Measurements from ENCODE around the gene INHBC. TPM values are rescaled to one million over a fixed set of nuclear protein-coding genes. Genes with fewer than 3 reads are reported as not detected.

Gene INHBC
- total RNA-seq, 2 experiments from 2014 or later, result 0.36 TPM; not detected in 1

GRCh38 chr12:57444744-57445143, 10.2 kb downstream of the INHBC start:
- TF ChIP-seq EZH2phosphoT487 (IDR thresholded peaks at IDR 0.05; ENCODE audit: borderline replicate concordance, low read depth, low read length), result no peak
- CTCF ChIA-PET (ENCODE audit: unreplicated experiment), result interaction anchor here (1.4 kb wide), 1 partner anchor 11 kb away, joined by 4 read pairs; the partner anchor contains the start of gene INHBE
- Histone ChIP-seq H3K36me3 (ENCODE audit: insufficient read depth, low read length) (no peaks in the 10 kb centered on the region), H3K4me3 (ENCODE audit: low read depth, low read length, poor library complexity, severe bottlenecking) (no peak overlapping the region), H4K20me1 (ENCODE audit: insufficient read depth, low read length) (no peaks in the 10 kb centered on the region), H3K9me2 (ENCODE audit: insufficient read depth, low read length) (no peaks in the 10 kb centered on the region), H3K27ac (ENCODE audit: low read depth, low read length, poor library complexity, severe bottlenecking) (no peak overlapping the region), H3K79me2 (ENCODE audit: insufficient read depth, low read depth, low read length) (no peaks in the 10 kb centered on the region), H3K4me1 (ENCODE audit: insufficient read depth, low read length, poor library complexity, severe bottlenecking) (no peaks in the 10 kb centered on the region), H2AFZ (ENCODE audit: low read length) (no peak overlapping the region), H3K9me3 (ENCODE audit: low read length) (no peaks in the 10 kb centered on the region), H3K4me2 (ENCODE audit: low read length) (no peak overlapping the region)
- intact Hi-C loops (cut with micrococcal nuclease; ENCODE audit: unreplicated experiment), result no loop called here
- BruUV-seq (replicated peaks), result no TSS peak
- POLR2A ChIA-PET, result interaction anchor here (1.3 kb wide), 1 partner anchor 12 kb away, joined by 3 read pairs; no protein-coding TSS in a partner anchor
- DNase-seq (ENCODE audit: low spot score), result no peak

DNA sequence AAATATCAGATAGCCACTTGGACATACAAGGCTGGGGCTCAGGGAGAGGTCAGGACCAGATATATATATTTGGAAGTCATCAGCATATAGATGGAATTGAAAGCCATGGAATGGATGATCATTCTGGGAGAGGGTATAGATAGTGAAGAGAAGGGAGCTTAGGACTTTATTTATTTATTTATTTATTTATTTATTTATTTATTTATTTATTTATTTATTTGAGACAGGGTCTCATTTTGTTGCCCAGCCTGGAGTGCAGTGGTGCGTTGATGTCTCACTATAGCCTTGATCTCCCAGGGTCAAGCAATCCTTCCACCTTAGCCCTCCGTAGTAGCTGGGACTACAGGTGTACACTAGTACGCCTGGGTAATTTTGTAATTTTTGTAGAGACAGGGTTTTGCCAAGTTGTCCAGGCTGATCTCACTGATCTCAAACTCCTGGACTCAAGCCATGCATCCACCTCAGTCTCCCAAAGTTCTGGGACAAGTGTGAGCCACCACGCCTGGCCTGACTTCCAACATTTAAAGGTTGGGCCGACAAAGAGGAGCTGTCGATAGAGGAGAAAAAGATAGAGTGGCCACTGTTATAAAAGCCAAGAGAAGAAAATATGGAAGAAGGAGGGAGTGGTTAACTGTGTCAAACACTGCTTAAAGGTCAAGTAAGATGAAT, 11.8 kb downstream of the INHBC start:
- no peaks in the 10 kb centered on the region for H3K79me2 ChIP-seq (ENCODE audit: insufficient read depth, low read depth, low read length)
- no peak overlapping the region for H3K4me3 ChIP-seq (ENCODE audit: low read depth, low read length, poor library complexity, severe bottlenecking)
- no peaks in the 10 kb centered on the region for H3K36me3 ChIP-seq (ENCODE audit: insufficient read depth, low read length)
- H2AFZ ChIP-seq (ENCODE audit: low read length), result no peak overlapping the region
- BruUV-seq (replicated peaks), result no TSS peak
- no peaks in the 10 kb centered on the region for H3K4me1 ChIP-seq (ENCODE audit: insufficient read depth, low read length, poor library complexity, severe bottlenecking)
- no peak overlapping the region for H3K4me2 ChIP-seq (ENCODE audit: low read length)
- intact Hi-C loops (cut with micrococcal nuclease; ENCODE audit: unreplicated experiment), result no loop called here
- TF ChIP-seq CTCF (conservative IDR thresholded peaks at IDR 0.05; ENCODE audit: low read length), result no peak
- TF ChIP-seq EZH2phosphoT487 (IDR thresholded peaks at IDR 0.05; ENCODE audit: borderline replicate concordance, low read depth, low read length), result no peak
- ChIA-PET POLR2A (interaction anchor here (0.6 to 0.9 kb wide), 3 partner anchors 9 to 1708 kb away, joined by 3 read pairs; partner anchors contain the start of gene INHBE), CTCF (ENCODE audit: unreplicated experiment) (no interaction called here)
- H3K9me3 ChIP-seq (ENCODE audit: low read length), result no peaks in the 10 kb centered on the region
- no peaks in the 10 kb centered on the region for H3K9me2 ChIP-seq (ENCODE audit: insufficient read depth, low read length)
- H4K20me1 ChIP-seq (ENCODE audit: insufficient read depth, low read length), result no peaks in the 10 kb centered on the region
- DNase-seq (ENCODE audit: low spot score), result no peak
- no peak overlapping the region for H3K27ac ChIP-seq (ENCODE audit: low read depth, low read length, poor library complexity, severe bottlenecking)

GRCh38 chr12:57448669-57449068, 14.1 kb downstream of the INHBC start:
- H3K4me1 ChIP-seq (ENCODE audit: insufficient read depth, low read length, poor library complexity, severe bottlenecking), result peaks cover 11% of the 10 kb centered on the region
- CTCF ChIA-PET (ENCODE audit: unreplicated experiment), result no interaction called here
- H3K4me3 ChIP-seq (ENCODE audit: low read depth, low read length, poor library complexity, severe bottlenecking), result no peak overlapping the region
- DNase-seq (ENCODE audit: low spot score), result no peak
- no peak overlapping the region for H3K27ac ChIP-seq (ENCODE audit: low read depth, low read length, poor library complexity, severe bottlenecking)
- TF ChIP-seq EZH2phosphoT487 (IDR thresholded peaks at IDR 0.05; ENCODE audit: borderline replicate concordance, low read depth, low read length) (no peak), CTCF (conservative IDR thresholded peaks at IDR 0.05; ENCODE audit: low read length) (no peak)
- H3K79me2 ChIP-seq (ENCODE audit: insufficient read depth, low read depth, low read length), result no peaks in the 10 kb centered on the region
- H4K20me1 ChIP-seq (ENCODE audit: insufficient read depth, low read length), result no peaks in the 10 kb centered on the region
- H3K9me3 ChIP-seq (ENCODE audit: low read length), result no peaks in the 10 kb centered on the region
- BruUV-seq (replicated peaks), result no TSS peak
- POLR2A ChIA-PET, result interaction anchor here (0.6 to 0.9 kb wide), 3 partner anchors 22 to 50 kb away, joined by 3 read pairs; no protein-coding TSS in a partner anchor
- no peak overlapping the region for H2AFZ ChIP-seq (ENCODE audit: low read length)
- H3K4me2 ChIP-seq (ENCODE audit: low read length), result no peak overlapping the region
- intact Hi-C loops (cut with micrococcal nuclease; ENCODE audit: unreplicated experiment), result no loop called here
- H3K9me2 ChIP-seq (ENCODE audit: insufficient read depth, low read length), result no peaks in the 10 kb centered on the region
- no peaks in the 10 kb centered on the region for H3K36me3 ChIP-seq (ENCODE audit: insufficient read depth, low read length)

Measured in OCI-LY7 (cell line).